Measurements from ENCODE around the gene ICAM5.
A peak's percentile ranks its signal among the peaks of the same experiment; 100 is the strongest.

The ICAM5 gene

GRCh38 chr19:10294368-10294697, 4.6 kb downstream of the ICAM5 start:
- Histone ChIP-seq H3K4me1 (ENCODE audit: control insufficient read depth, insufficient read depth, low read length) (peaks cover 27% of the 10 kb centered on the region), H3K9ac (ENCODE audit: low read length) (no peak overlapping the region), H3K27ac (ENCODE audit: low read depth, low read length) (no peak overlapping the region), H3K27me3 (ENCODE audit: control insufficient read depth, insufficient read depth, low read length) (peaks cover 78% of the 10 kb centered on the region), H3K9me3 (ENCODE audit: control insufficient read depth, insufficient read depth, low read depth, low read length) (no peaks in the 10 kb centered on the region), H3K4me3 (ENCODE audit: low read depth, low read length) (peak overlapping the region; percentile 6; the same call in 1 of the 2 replicates), H3K36me3 (ENCODE audit: control insufficient read depth, insufficient read depth, low read length) (no peaks in the 10 kb centered on the region)

- H3K4me1 ChIP-seq (ENCODE audit: control insufficient read depth, insufficient read depth, low read length), result peaks cover 27% of the 10 kb centered on the region
- H3K9me3 ChIP-seq (ENCODE audit: control insufficient read depth, insufficient read depth, low read depth, low read length), result no peaks in the 10 kb centered on the region
- H3K9ac ChIP-seq (ENCODE audit: low read length), result no peak overlapping the region
- H3K27ac ChIP-seq (ENCODE audit: low read depth, low read length), result no peak overlapping the region
- peaks cover 73% of the 10 kb centered on the region for H3K27me3 ChIP-seq (ENCODE audit: control insufficient read depth, insufficient read depth, low read length)
- peak overlapping the region; percentile 63 for H3K4me3 ChIP-seq (ENCODE audit: low read depth, low read length)
- H3K36me3 ChIP-seq (ENCODE audit: control insufficient read depth, insufficient read depth, low read length), result no peaks in the 10 kb centered on the region
Measured at GRCh38 chr19:10295305-10295846, 5.6 kb downstream of the ICAM5 start.

DNA sequence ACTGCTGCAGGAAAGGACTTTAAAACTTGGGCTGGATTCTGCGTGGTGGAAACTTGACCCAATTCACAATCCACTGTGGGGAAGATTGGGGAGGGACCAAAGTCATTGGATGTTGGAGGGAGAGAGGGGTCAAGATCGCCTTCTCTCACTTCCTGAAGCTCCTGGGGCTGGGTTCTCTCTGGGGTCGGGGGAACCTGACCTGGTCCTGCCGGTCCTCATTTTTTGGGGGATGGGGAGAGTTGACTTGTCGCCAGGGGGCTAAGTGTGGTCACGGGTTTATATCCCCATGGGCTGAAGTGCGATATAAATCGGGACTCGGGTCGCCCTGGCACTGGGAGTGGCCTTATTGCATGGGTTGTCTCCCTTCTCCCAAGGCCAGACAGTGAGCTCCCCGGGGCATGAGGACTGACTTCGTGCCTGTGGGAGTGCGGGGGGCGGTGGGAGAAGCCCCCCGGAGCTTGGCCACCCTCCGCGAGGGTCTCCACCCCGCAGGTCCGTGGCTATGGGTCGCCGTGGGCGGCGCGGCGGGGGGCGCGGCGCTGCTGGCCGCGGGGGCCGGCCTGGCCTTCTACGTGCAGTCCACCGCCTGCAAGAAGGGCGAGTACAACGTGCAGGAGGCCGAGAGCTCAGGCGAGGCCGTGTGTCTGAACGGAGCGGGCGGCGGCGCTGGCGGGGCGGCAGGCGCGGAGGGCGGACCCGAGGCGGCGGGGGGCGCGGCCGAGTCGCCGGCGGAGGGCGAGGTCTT, 6.3 kb downstream of the ICAM5 start:
- no peak overlapping the region for H3K27ac ChIP-seq (ENCODE audit: low read depth, low read length)
- H3K27me3 ChIP-seq (ENCODE audit: control insufficient read depth, insufficient read depth, low read length), result peaks cover 67% of the 10 kb centered on the region

GRCh38 chr19:10299545-10300458, 10.1 kb downstream of the ICAM5 start:
- no peak overlapping the region for H3K4me3 ChIP-seq (ENCODE audit: low read depth, low read length)
- H3K27me3 ChIP-seq (ENCODE audit: control insufficient read depth, insufficient read depth, low read length), result peaks cover 29% of the 10 kb centered on the region
- H3K4me1 ChIP-seq (ENCODE audit: control insufficient read depth, insufficient read depth, low read length), result peaks cover 5% of the 10 kb centered on the region; the same call in 1 of the 2 replicates
- no peak overlapping the region for H3K9ac ChIP-seq (ENCODE audit: low read length)
- no peaks in the 10 kb centered on the region; the same call in 1 of the 2 replicates for H3K36me3 ChIP-seq (ENCODE audit: control insufficient read depth, insufficient read depth, low read length)
- H3K27ac ChIP-seq (ENCODE audit: low read depth, low read length), result no peak overlapping the region
- H3K9me3 ChIP-seq (ENCODE audit: control insufficient read depth, insufficient read depth, low read depth, low read length), result no peaks in the 10 kb centered on the region

More for the DNA sequence above, 6.3 kb downstream of the ICAM5 start:
- Histone ChIP-seq H3K4me3 (ENCODE audit: low read depth, low read length) (peak overlapping the region; percentile 63), H3K9me3 (ENCODE audit: control insufficient read depth, insufficient read depth, low read depth, low read length) (no peaks in the 10 kb centered on the region), H3K4me1 (ENCODE audit: control insufficient read depth, insufficient read depth, low read length) (peaks cover 22% of the 10 kb centered on the region), H3K9ac (ENCODE audit: low read length) (no peak overlapping the region), H3K36me3 (ENCODE audit: control insufficient read depth, insufficient read depth, low read length) (no peaks in the 10 kb centered on the region)

- H3K36me3 ChIP-seq (ENCODE audit: control insufficient read depth, insufficient read depth, low read length), result peaks cover 16% of the 10 kb centered on the region
- H3K9me3 ChIP-seq (ENCODE audit: control insufficient read depth, insufficient read depth, low read depth, low read length), result no peaks in the 10 kb centered on the region
- H3K9ac ChIP-seq (ENCODE audit: low read length), result no peak overlapping the region
- H3K4me1 ChIP-seq (ENCODE audit: control insufficient read depth, insufficient read depth, low read length), result no peaks in the 10 kb centered on the region
- no peaks in the 10 kb centered on the region for H3K27me3 ChIP-seq (ENCODE audit: control insufficient read depth, insufficient read depth, low read length)
- no peak overlapping the region for H3K4me3 ChIP-seq (ENCODE audit: low read depth, low read length)
- no peak overlapping the region for H3K27ac ChIP-seq (ENCODE audit: low read depth, low read length)
Measured at GRCh38 chr19:10305139-10305806, 15.5 kb downstream of the ICAM5 start.

DNA sequence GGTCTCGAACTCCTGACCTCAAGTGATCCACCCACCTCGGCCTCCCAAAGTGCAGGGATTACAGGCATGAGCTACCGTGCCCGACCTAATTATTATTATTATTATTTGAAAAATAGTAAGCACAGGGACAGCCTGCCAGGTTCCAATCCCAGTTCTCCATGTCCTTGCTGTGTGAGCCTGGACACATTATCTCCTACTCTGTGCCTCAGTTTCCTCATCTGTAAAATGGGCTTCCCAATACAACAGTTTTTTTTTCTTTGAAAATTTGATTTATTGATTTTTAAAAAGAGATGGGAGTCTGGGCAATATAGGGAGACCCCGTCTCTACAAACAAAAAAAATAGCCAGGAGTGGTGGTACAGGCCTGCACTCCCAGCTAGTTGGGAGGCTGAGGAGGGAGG, 16.6 kb downstream of the ICAM5 start:
- H3K36me3 ChIP-seq (ENCODE audit: control insufficient read depth, insufficient read depth, low read length), result peaks cover 22% of the 10 kb centered on the region
- H3K9ac ChIP-seq (ENCODE audit: low read length), result no peak overlapping the region

DNA sequence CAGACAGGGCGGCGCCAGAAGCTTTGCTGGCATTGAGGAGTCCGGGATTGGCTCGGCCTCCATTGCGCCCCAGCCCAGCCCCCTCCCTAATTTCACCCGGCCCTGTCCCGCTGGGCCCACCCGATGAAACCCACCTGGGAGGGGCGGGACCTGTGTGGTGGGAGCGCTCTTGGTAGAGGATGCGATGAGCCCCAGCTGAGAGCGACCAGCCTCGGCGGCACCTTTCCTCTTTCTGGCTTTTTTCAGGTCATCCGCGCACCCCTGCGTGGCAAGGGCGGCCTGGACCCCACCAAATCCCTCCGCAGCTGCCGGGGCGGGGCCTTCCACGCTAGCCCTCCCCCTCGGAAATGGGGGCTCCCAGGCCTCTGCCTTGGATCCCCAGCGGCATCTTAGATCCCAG, 19.7 kb downstream of the ICAM5 start, which contains the start of gene ZGLP1:
TSS of gene ZGLP1 (minus strand) at position 393 of the 400 bp plus-strand sequence.
- Histone ChIP-seq H3K36me3 (ENCODE audit: control insufficient read depth, insufficient read depth, low read length) (peaks cover 28% of the 10 kb centered on the region), H3K4me1 (ENCODE audit: control insufficient read depth, insufficient read depth, low read length) (no peaks in the 10 kb centered on the region), H3K27me3 (ENCODE audit: control insufficient read depth, insufficient read depth, low read length) (no peaks in the 10 kb centered on the region), H3K27ac (ENCODE audit: low read depth, low read length) (no peak within 1 kb of the TSS), H3K9ac (ENCODE audit: low read length) (no peak within 1 kb of the TSS), H3K4me3 (ENCODE audit: low read depth, low read length) (no peak within 1 kb of the TSS), H3K9me3 (ENCODE audit: control insufficient read depth, insufficient read depth, low read depth, low read length) (no peaks in the 10 kb centered on the region)

More for the DNA sequence above, 16.6 kb downstream of the ICAM5 start:
- H3K9me3 ChIP-seq (ENCODE audit: control insufficient read depth, insufficient read depth, low read depth, low read length), result no peaks in the 10 kb centered on the region
- no peak overlapping the region for H3K27ac ChIP-seq (ENCODE audit: low read depth, low read length)
- no peaks in the 10 kb centered on the region for H3K4me1 ChIP-seq (ENCODE audit: control insufficient read depth, insufficient read depth, low read length)
- no peak overlapping the region for H3K4me3 ChIP-seq (ENCODE audit: low read depth, low read length)
- H3K27me3 ChIP-seq (ENCODE audit: control insufficient read depth, insufficient read depth, low read length), result no peaks in the 10 kb centered on the region

DNA sequence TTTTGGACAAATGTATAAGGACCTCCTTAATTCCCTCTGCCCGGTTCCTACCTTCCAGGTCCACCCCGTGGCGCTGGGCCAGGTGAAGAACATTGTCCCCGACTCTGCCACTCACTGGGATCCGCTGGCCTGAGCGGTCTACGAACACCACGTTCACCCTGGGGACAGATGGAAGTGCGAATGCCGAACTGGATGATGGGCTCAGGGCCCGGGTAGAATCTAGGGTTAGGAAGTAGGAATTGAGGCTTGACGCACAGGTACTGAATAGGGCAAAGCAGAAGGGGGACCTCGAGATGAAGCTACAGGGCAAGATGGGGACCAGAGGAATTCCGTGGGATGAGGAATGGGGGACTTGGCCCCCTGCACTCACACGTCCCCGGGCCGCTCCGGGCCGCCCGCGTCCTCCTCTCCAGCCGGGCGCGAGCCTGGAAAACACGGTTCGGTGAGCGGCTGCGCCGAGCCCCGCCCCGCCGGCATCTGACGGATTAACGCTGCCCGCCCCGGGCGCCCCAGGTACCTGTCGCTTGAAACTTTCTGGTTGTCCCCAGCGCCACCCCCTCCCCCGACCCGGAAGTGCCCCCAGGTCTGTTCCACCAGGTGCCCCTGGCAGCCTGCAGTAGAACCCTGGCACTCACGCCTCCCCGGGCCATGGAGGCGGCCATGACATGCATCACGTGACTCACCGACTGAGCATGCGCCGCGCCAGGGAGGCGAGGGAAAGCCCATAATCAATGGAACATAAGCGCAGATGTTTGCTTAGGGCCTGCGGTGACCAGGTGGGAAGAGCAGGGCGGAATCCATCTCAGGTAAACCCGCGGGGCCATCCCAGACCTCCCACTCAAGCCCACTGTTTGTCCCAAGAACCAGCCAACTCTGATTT, 25.8 kb downstream of the ICAM5 start, which contains the start of gene FDX2:
TSS of gene FDX2 (minus strand) at position 681 of the 880 bp plus-strand sequence. CDS start at position 662, 19 bp downstream.
- no peak within 1 kb of the TSS; the same call in 1 of the 2 replicates for H3K27ac ChIP-seq (ENCODE audit: low read depth, low read length)

DNA sequence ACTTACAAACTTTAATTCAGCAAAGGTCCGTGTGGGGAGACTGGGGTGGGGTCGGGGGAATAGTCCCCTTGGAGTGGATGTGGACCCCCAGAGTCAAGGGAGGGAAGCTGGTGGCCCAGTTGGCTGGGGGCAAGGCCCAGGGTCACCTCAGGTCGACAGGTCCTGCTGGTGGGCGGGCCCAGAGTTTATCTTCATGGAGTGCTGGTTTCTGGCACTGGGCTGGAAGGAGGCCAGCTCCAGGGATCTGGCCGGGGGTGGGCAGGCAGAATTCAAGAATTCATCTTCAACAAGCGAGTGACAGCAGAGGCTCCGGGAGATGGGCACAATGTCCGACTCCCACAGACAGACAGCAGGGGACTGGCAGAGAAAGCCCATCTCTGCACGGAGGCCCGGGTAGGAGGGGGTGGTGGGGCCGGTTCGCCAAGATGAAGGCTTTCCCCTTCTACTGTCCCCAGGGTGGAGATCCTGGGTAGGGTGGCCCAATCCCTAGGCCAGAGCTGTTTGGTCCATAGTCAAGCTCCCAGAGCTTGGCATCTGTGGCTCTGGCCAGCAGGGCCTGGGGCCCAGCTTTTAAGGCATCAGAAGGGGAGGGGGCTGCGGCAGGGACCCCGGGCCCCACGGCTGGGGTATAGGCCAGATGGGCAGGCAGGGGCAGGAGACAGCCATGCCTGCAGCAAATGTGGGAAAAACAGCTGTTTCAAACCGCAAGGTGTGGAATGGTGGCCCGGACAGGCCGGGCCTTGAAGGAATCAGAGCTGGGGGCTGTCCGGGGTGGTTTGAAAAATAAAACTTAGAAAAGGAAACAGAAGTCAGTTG, 26.7 kb downstream of the ICAM5 start:
- H3K9me3 ChIP-seq (ENCODE audit: control insufficient read depth, insufficient read depth, low read depth, low read length), result no peaks in the 10 kb centered on the region
- peak overlapping the region; percentile 80 for H3K4me3 ChIP-seq (ENCODE audit: low read depth, low read length)
- no peak overlapping the region for H3K27ac ChIP-seq (ENCODE audit: low read depth, low read length)
- no peaks in the 10 kb centered on the region for H3K27me3 ChIP-seq (ENCODE audit: control insufficient read depth, insufficient read depth, low read length)
- no peak overlapping the region for H3K9ac ChIP-seq (ENCODE audit: low read length)
- H3K36me3 ChIP-seq (ENCODE audit: control insufficient read depth, insufficient read depth, low read length), result peaks cover 44% of the 10 kb centered on the region
- H3K4me1 ChIP-seq (ENCODE audit: control insufficient read depth, insufficient read depth, low read length), result 0 out of 2 replicates have a peak, but pooled peaks cover 6% of the 10 kb centered on the region

More for the DNA sequence above, 25.8 kb downstream of the ICAM5 start, which contains the start of gene FDX2:
- Histone ChIP-seq H3K9ac (ENCODE audit: low read length) (peak within 1 kb of the TSS; percentile 62), H3K9me3 (ENCODE audit: control insufficient read depth, insufficient read depth, low read depth, low read length) (no peaks in the 10 kb centered on the region), H3K4me1 (ENCODE audit: control insufficient read depth, insufficient read depth, low read length) (0 out of 2 replicates have a peak, but pooled peaks cover 6% of the 10 kb centered on the region), H3K27me3 (ENCODE audit: control insufficient read depth, insufficient read depth, low read length) (no peaks in the 10 kb centered on the region), H3K4me3 (ENCODE audit: low read depth, low read length) (peak within 1 kb of the TSS; percentile 80), H3K36me3 (ENCODE audit: control insufficient read depth, insufficient read depth, low read length) (peaks cover 42% of the 10 kb centered on the region)
